ENCODE data around the gene PHF21A.

Gene PHF21A

DNA sequence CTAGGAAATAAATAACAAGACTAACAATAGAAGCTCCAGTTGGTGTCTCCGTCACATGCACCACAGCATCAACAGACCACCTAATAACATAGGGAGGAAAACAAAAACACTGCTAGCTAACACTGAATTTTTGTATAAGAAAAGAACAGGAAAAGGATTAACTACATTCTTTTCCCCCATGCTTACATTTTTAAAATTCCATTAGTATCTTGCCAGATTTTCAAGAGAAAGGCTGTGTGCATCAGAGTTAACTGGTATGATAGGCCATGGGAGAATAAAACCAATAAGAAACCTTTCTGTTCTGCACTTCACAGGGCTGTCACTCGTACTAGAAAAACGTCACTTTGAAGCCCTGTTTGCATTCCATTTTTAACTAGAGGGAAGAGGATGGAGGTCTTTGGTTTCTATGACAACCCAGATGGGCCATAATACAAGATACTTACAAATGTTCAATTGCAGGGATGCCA, 119.8 kb downstream of the PHF21A start:
- H3K4me3 ChIP-seq (ENCODE audit: insufficient read depth, low read length, poor library complexity, severe bottlenecking) = no peak overlapping the region

DNA sequence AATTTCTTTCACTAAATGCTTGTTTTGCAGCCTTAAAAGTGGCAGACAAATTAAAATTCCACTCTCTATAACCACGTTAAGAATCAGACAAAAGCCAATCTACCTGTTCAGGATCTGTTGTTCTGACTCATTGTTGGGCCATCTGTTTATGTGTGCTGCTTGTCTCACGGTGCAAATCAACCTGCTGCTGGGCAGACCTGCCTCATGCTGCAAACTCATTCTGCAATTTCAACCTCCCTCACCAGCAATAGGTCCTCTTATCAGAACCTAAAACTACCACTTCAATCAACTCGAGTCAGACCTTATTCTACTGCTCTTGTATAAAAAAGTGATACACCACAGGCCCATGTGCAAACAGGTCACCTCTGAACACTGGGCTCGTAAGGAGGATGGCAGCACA, 123.7 kb downstream of the PHF21A start:
- H3K9ac ChIP-seq (ENCODE audit: low read length) = no peak overlapping the region
- H4K20me1 ChIP-seq (ENCODE audit: low read depth, low read length) = no peaks in the 10 kb centered on the region
- no peak overlapping the region for H3K27ac ChIP-seq (ENCODE audit: low read depth, low read length)

More for the DNA sequence above, 119.8 kb downstream of the PHF21A start:
- no peak overlapping the region for H2AFZ ChIP-seq (ENCODE audit: low read depth, low read length, severe bottlenecking)
- H3K27ac ChIP-seq (ENCODE audit: low read depth, low read length) = no peak overlapping the region
- no peaks in the 10 kb centered on the region for H3K36me3 ChIP-seq (ENCODE audit: low read length)
- H3K4me2 ChIP-seq (ENCODE audit: low read depth, low read length, poor library complexity, severe bottlenecking) = no peak overlapping the region
- H3K27me3 ChIP-seq (ENCODE audit: low read length) = no peaks in the 10 kb centered on the region
- no peaks in the 10 kb centered on the region for H3K9me3 ChIP-seq (ENCODE audit: insufficient read depth, low read length)
- TF ChIP-seq, protein P1, sequence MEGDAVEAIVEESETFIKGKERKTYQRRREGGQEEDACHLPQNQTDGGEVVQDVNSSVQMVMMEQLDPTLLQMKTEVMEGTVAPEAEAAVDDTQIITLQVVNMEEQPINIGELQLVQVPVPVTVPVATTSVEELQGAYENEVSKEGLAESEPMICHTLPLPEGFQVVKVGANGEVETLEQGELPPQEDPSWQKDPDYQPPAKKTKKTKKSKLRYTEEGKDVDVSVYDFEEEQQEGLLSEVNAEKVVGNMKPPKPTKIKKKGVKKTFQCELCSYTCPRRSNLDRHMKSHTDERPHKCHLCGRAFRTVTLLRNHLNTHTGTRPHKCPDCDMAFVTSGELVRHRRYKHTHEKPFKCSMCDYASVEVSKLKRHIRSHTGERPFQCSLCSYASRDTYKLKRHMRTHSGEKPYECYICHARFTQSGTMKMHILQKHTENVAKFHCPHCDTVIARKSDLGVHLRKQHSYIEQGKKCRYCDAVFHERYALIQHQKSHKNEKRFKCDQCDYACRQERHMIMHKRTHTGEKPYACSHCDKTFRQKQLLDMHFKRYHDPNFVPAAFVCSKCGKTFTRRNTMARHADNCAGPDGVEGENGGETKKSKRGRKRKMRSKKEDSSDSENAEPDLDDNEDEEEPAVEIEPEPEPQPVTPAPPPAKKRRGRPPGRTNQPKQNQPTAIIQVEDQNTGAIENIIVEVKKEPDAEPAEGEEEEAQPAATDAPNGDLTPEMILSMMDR (IDR thresholded peaks at IDR 0.05; ENCODE audit: insufficient read depth, low read length, poor library complexity, severe bottlenecking) = no peak
- no peak for TF ChIP-seq EZH2phosphoT487 (conservative IDR thresholded peaks at IDR 0.05; ENCODE audit: low read length)
- no peaks in the 10 kb centered on the region for H3F3A ChIP-seq (ENCODE audit: insufficient read depth)
- H3K79me2 ChIP-seq (ENCODE audit: insufficient read depth, low read length) = no peaks in the 10 kb centered on the region
- H3K9ac ChIP-seq (ENCODE audit: low read length) = no peak overlapping the region
- H3K9me2 ChIP-seq (replicated peaks; ENCODE audit: insufficient read depth, low read length) = no peaks in the 10 kb centered on the region
- H4K20me1 ChIP-seq (ENCODE audit: low read depth, low read length) = no peaks in the 10 kb centered on the region

DNA sequence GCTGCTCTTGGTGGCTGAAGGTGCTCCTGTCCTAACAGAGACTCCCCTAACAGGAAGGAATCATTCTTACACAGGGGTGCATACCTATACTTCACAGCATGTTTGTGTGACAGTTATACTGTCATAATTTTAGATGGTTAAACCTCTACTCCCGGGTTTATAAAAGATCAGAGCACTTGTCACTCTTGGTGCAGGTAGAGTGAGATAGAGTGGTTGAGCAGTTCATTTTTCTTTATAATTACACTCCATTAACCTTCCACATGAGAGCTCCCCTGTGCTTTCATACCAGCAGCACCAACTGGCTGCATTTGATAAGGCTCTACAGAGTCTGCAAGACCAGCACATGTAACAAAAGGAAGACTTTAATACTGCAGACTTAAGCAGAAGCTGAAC, 125.9 kb downstream of the PHF21A start:
- Histone ChIP-seq H3K9ac (ENCODE audit: low read length) (no peak overlapping the region), H3F3A (ENCODE audit: insufficient read depth) (no peaks in the 10 kb centered on the region), H2AFZ (ENCODE audit: low read depth, low read length, severe bottlenecking) (no peak overlapping the region), H3K79me2 (ENCODE audit: insufficient read depth, low read length) (no peaks in the 10 kb centered on the region), H4K20me1 (ENCODE audit: low read depth, low read length) (no peaks in the 10 kb centered on the region; the same call in 1 of the 2 replicates), H3K27ac (ENCODE audit: low read depth, low read length) (no peak overlapping the region), H3K4me3 (ENCODE audit: insufficient read depth, low read length, poor library complexity, severe bottlenecking) (no peak overlapping the region), H3K27me3 (ENCODE audit: low read length) (no peaks in the 10 kb centered on the region), H3K9me3 (ENCODE audit: insufficient read depth, low read length) (no peaks in the 10 kb centered on the region), H3K36me3 (ENCODE audit: low read length) (no peaks in the 10 kb centered on the region), H3K9me2 (replicated peaks; ENCODE audit: insufficient read depth, low read length) (no peaks in the 10 kb centered on the region), H3K4me2 (ENCODE audit: low read depth, low read length, poor library complexity, severe bottlenecking) (no peak overlapping the region)
- TF ChIP-seq, protein P1 (IDR thresholded peaks at IDR 0.05; ENCODE audit: insufficient read depth, low read length, poor library complexity, severe bottlenecking) = no peak
- TF ChIP-seq EZH2phosphoT487 (conservative IDR thresholded peaks at IDR 0.05; ENCODE audit: low read length) = no peak

More for the DNA sequence above, 123.7 kb downstream of the PHF21A start:
- Histone ChIP-seq H3K9me2 (replicated peaks; ENCODE audit: insufficient read depth, low read length) (no peaks in the 10 kb centered on the region), H3K4me3 (ENCODE audit: insufficient read depth, low read length, poor library complexity, severe bottlenecking) (no peak overlapping the region), H3K4me2 (ENCODE audit: low read depth, low read length, poor library complexity, severe bottlenecking) (no peak overlapping the region), H3K9me3 (ENCODE audit: insufficient read depth, low read length) (no peaks in the 10 kb centered on the region), H3F3A (ENCODE audit: insufficient read depth) (no peaks in the 10 kb centered on the region), H3K79me2 (ENCODE audit: insufficient read depth, low read length) (no peaks in the 10 kb centered on the region), H3K27me3 (ENCODE audit: low read length) (no peaks in the 10 kb centered on the region), H2AFZ (ENCODE audit: low read depth, low read length, severe bottlenecking) (no peak overlapping the region), H3K36me3 (ENCODE audit: low read length) (no peaks in the 10 kb centered on the region)
- TF ChIP-seq, protein P1 (IDR thresholded peaks at IDR 0.05; ENCODE audit: insufficient read depth, low read length, poor library complexity, severe bottlenecking) = no peak
- no peak for TF ChIP-seq EZH2phosphoT487 (conservative IDR thresholded peaks at IDR 0.05; ENCODE audit: low read length)
